T-helper 1 cell treated with Interleukin-12 subunit alpha and Interleukin-12 subunit beta and Interleukin-4 antibody, amounts not matched to agents 30 ng/mL and 1 ng/mL, for 36 hours (primary cell): Measurements from ENCODE around the gene AKAP6. TPM values are rescaled to one million over a fixed set of nuclear protein-coding genes. Genes with fewer than 3 reads are reported as not detected.

Source experiments
- intact Hi-C: fragments of 100-400 bp; cut with micrococcal nuclease; formaldehyde crosslinking; loops from one replicate; pipeline ENCODE4 v1.15.1; 2024
- total RNA-seq: library from RNA; stranded (reverse); gene quantifications from 2 replicates; pipeline ENCODE4 v1.2.3, GENCODE V29; 2022

AKAP6 gene
- total RNA-seq, 1 donor from 2014 or later, result 0.15 TPM

DNA sequence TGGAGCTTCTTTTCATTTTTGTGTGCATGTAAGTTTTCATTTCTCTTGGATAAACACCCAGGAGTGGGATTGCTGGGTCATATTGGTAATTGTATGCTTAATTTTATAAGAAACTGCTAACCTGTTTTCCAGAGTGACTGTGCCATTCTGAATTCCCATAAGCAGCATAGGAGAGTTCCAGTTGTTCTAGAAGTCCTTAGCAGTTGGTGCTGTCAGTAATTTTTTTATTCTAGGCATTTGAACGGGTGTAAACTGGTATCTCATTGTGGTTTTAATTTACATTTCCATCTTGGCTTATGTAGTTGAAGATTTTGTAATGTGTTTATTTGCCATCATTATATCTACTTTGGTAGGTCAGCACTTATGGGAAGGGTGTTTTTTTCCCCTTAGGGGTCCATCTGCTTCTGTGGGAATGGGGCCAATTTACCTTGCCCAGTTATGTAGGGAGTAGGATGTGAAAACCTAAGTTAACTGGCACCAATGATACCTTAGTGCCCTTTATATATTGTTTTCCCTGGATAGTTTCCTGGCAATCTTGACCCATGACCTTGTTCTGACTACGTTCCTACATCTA, 202.9 kb downstream of the AKAP6 start:
- intact Hi-C loops, result no loop called here

- intact Hi-C loops, result no loop called here
Observed at GRCh38 chr14:32534145-32534544, 205.0 kb downstream of the AKAP6 start.

DNA sequence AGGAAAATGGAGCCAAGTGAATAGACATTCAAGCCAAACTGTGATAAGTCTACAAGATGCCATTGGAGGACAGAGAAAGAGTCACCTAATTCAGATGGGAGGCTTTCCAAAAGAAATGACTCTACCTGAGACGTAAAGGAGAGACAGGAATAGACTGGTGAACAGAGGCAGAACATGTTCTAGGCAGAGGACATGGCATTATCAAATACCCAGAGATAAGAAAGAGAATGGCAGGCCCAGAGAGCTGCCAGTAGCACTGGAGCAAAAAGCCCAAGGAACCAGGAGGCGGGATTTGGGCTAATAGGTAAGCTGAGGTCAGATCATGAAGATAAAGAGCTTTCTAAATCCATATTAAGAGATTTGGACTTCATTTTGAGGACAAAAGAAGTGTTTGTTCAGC, 207.1 kb downstream of the AKAP6 start:
- intact Hi-C loops, result no loop called here

DNA sequence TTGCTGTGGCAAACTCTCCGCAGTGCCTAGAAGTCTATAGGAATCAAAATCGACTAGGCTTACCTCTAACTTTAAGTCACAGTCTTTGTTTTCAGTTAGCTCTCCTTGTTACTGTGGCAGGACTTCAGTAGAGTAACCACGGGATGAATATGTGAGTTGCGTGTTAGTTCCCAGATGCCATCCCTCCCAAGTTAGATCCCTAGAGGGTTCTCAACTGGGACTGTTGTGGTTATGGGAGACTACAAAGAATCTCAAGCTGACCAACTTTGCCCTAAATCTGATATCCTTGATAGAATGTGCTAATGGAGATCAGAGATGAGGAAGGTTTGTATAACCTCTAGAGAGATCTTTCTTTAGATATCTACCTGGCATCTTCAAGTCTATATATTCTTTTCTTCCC, 208.1 kb downstream of the AKAP6 start:
- intact Hi-C loops, result no loop called here

DNA sequence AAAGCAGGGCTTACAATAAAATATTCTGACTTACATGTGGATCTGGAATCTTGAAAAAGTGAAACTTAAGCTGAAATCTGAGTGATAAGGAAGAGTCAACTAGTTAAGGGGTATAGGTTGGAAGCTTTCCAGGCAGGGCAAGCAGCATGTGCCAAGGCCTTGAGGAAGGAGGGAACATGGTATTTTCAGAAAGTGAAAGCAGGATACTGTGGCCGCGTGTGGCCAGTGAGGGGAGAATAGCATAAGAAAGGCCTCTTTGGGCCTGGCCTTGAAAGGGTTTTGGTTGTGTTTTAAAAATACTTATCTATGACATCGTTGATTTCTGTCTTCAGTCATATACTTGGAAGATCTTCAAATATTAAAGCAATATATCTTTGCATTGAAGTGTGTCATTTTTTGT, 213.4 kb downstream of the AKAP6 start:
- intact Hi-C loops, result no loop called here

- intact Hi-C loops, result no loop called here
Observed at GRCh38 chr14:32545095-32545494, 216.0 kb downstream of the AKAP6 start.

GRCh38 chr14:32545506-32546210, 216.6 kb downstream of the AKAP6 start:
- intact Hi-C loops, result no loop called here

- intact Hi-C loops, result no loop called here
Observed at GRCh38 chr14:32546246-32546645, 217.1 kb downstream of the AKAP6 start.

- intact Hi-C loops, result no loop called here
Observed at GRCh38 chr14:32552766-32553165, 223.7 kb downstream of the AKAP6 start.

GRCh38 chr14:32559048-32559447, 229.9 kb downstream of the AKAP6 start:
- intact Hi-C loops, result no loop called here

- intact Hi-C loops, result no loop called here
Observed at GRCh38 chr14:32559590-32559989, 230.5 kb downstream of the AKAP6 start.

GRCh38 chr14:32560209-32560857, 231.2 kb downstream of the AKAP6 start:
- intact Hi-C loops, result loop anchor here (1.0 to 5.0 kb wide), 8 partner anchors 91 to 1103 kb away; partner anchors contain the start of genes DTD2, RNU6-7 and RNU6-8

- intact Hi-C loops, result loop anchor here (5.0 kb wide), 2 partner anchors 359 to 1104 kb away; partner anchors contain the start of genes DTD2, RNU6-7 and RNU6-8
Observed at GRCh38 chr14:32561520-32561919, 232.4 kb downstream of the AKAP6 start.

GRCh38 chr14:32564596-32564995, 235.5 kb downstream of the AKAP6 start:
- intact Hi-C loops, result loop anchor here (5.0 kb wide), 2 partner anchors 362 to 1107 kb away; partner anchors contain the start of genes DTD2, RNU6-7 and RNU6-8

GRCh38 chr14:32565256-32565655, 236.2 kb downstream of the AKAP6 start:
- intact Hi-C loops, result no loop called here

GRCh38 chr14:32567543-32568384, 238.7 kb downstream of the AKAP6 start:
- intact Hi-C loops, result no loop called here

GRCh38 chr14:32571551-32571950, 242.5 kb downstream of the AKAP6 start:
- intact Hi-C loops, result loop anchor here (10.0 kb wide), 1 partner anchor 363 kb away; the partner anchor contains the start of gene NPAS3

GRCh38 chr14:32571995-32572866, 243.1 kb downstream of the AKAP6 start:
- intact Hi-C loops, result loop anchor here (10.0 kb wide), 1 partner anchor 363 kb away; the partner anchor contains the start of gene NPAS3

DNA sequence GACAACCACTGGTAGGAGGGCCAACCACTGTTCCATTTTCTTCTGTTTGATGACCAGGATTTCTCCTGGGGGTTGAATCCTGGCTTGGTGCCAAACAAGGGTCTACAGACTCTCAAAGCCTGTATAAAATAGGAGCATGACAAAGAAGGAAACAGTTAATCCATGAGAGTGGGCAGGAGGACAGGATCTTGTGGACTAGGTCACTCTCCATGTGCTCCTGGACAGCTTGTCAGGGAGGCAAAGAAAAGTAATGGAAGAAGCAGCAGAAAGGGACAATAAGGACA, 243.7 kb downstream of the AKAP6 start:
- intact Hi-C loops, result loop anchor here (10.0 kb wide), 1 partner anchor 362 kb away; the partner anchor contains the start of gene NPAS3

- intact Hi-C loops, result loop anchor here (10.0 kb wide), 1 partner anchor 361 kb away; the partner anchor contains the start of gene NPAS3
Observed at GRCh38 chr14:32574269-32574668, 245.2 kb downstream of the AKAP6 start.
